Neural progenitor cell (in vitro differentiated cells): Measurements from ENCODE around the gene FAM114A2.

Experiments
- EZH2 ChIP-seq: fragments of 200-600 bp; sonication (generic); IDR thresholded peaks from 2 replicates; pipeline ENCODE4 v1.6.1; 2017; ENCODE audit warnings: antibody characterized with exemption, mild to moderate bottlenecking, moderate library complexity
- TF ChIP-seq, protein P1 (sequence below): fragments of 200-600 bp; sonication (generic); IDR thresholded peaks from 2 replicates; pipeline ENCODE4 v1.5.1; 2017; ENCODE audit warnings: antibody characterized with exemption, mild to moderate bottlenecking

DNA sequence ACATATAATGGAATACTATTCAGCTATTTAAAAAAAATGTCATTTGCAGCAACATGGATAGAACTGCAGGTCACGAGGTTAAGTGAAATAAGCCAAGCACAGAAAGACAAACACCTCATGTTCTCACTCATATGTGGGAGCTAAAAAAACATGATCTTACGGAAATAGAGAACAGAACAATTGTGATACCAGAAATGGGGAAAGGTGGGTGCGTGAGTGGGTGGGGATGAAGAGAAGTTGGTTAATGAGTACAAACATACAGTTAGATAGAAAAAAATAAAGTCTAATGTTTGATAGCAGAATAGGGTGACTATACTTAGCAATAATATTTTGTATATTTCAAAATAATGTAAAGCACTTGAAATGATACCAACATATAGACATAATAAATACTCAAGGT lies 38.7 kb downstream of the FAM114A2 start:
- TF ChIP-seq, protein P1, sequence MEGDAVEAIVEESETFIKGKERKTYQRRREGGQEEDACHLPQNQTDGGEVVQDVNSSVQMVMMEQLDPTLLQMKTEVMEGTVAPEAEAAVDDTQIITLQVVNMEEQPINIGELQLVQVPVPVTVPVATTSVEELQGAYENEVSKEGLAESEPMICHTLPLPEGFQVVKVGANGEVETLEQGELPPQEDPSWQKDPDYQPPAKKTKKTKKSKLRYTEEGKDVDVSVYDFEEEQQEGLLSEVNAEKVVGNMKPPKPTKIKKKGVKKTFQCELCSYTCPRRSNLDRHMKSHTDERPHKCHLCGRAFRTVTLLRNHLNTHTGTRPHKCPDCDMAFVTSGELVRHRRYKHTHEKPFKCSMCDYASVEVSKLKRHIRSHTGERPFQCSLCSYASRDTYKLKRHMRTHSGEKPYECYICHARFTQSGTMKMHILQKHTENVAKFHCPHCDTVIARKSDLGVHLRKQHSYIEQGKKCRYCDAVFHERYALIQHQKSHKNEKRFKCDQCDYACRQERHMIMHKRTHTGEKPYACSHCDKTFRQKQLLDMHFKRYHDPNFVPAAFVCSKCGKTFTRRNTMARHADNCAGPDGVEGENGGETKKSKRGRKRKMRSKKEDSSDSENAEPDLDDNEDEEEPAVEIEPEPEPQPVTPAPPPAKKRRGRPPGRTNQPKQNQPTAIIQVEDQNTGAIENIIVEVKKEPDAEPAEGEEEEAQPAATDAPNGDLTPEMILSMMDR, result no peak
- TF ChIP-seq EZH2, result no peak
